K562 (cell line): ENCODE results near the gene PFN3. TPM values are rescaled to one million over a fixed set of nuclear protein-coding genes. Genes with fewer than 3 reads are reported as not detected.

Source experiments
- BACH1 ChIP-seq: fragments of 200-800 bp; sonication (Bioruptor generic); IDR thresholded peaks from 2 replicates; pipeline ENCODE4 v1.6.1; 2016; ENCODE audit warnings: missing genetic modification characterization, missing compliant biosample characterization
- C11orf30 ChIP-seq: fragments of 450-650 bp; IDR thresholded peaks from 2 replicates; pipeline ENCODE4 v1.6.1; 2016; ENCODE audit warnings: low read depth, mild to moderate bottlenecking
- CBFB ChIP-seq: sonication (generic); formaldehyde crosslinking; IDR thresholded peaks from 2 replicates; pipeline ENCODE4 v1.4.0; 2020; ENCODE audit warnings: mild to moderate bottlenecking, missing genetic modification reagents
- CBX2 ChIP-seq: fragments of 200-600 bp; sonication (generic); IDR thresholded peaks from one replicate; pipeline ENCODE4 v1.6.1; 2012; ENCODE audit warnings: mild to moderate bottlenecking, low read length, inconsistent platforms; ENCODE audit not compliant: insufficient read depth, poor library complexity, severe bottlenecking
- CCAR2 ChIP-seq: fragments of 200-400 bp; formaldehyde crosslinking; IDR thresholded peaks from 2 replicates; pipeline ENCODE4 v1.6.1; 2017; ENCODE audit warnings: mild to moderate bottlenecking, low read depth, low read length
- E2F8 ChIP-seq: fragments of 450-650 bp; IDR thresholded peaks from 2 replicates; pipeline ENCODE4 v1.7.1; 2018; ENCODE audit warnings: mild to moderate bottlenecking, low read depth; ENCODE audit not compliant: partially characterized antibody
- HDAC3 ChIP-seq: fragments of 450-650 bp; IDR thresholded peaks from 2 replicates; pipeline ENCODE4 v1.6.1; 2018; ENCODE audit warnings: borderline replicate concordance, mild to moderate bottlenecking, moderate library complexity; ENCODE audit not compliant: partially characterized antibody
- HDGF ChIP-seq: fragments of 450-650 bp; IDR thresholded peaks from 2 replicates; pipeline ENCODE4 v1.6.1; 2016
- HMG20B ChIP-seq: fragments of 250-450 bp; sonication (Bioruptor Pico); IDR thresholded peaks from 2 replicates; pipeline ENCODE4 v1.5.0; 2021; ENCODE audit warnings: mild to moderate bottlenecking
- NCOA4 ChIP-seq: fragments of 450-650 bp; IDR thresholded peaks from 2 replicates; pipeline ENCODE4 v1.6.1; 2018; ENCODE audit warnings: mild to moderate bottlenecking; ENCODE audit not compliant: partially characterized antibody
- NR1H2 ChIP-seq: sonication (generic); formaldehyde crosslinking; IDR thresholded peaks from 2 replicates; pipeline ENCODE4 v1.4.0; 2020; ENCODE audit warnings: mild to moderate bottlenecking, missing genetic modification reagents
- PHF21A ChIP-seq: fragments of 450-650 bp; IDR thresholded peaks from 2 replicates; pipeline ENCODE4 v1.6.1; 2017; ENCODE audit warnings: low read depth, borderline replicate concordance
- SMARCA5 ChIP-seq: fragments of 450-650 bp; IDR thresholded peaks from 2 replicates; pipeline ENCODE4 v1.6.1; 2016
- SOX6 ChIP-seq: fragments of 450-650 bp; IDR thresholded peaks from 2 replicates; pipeline ENCODE4 v1.6.1; 2014; ENCODE audit warnings: mild to moderate bottlenecking
- ZKSCAN1 ChIP-seq: fragments of 150-350 bp; IDR thresholded peaks from 2 replicates; pipeline ENCODE4 v1.6.1; 2016; ENCODE audit warnings: low read depth, low read length
- ZMIZ1 ChIP-seq, 2 experiments: fragments of 150-350 bp in 1 of 2; IDR thresholded peaks; 2 replicates each; pipeline ENCODE4 v1.6.1; 2012 to 2016; ENCODE audit warnings: low read depth in 2 of 2, low read length in 2 of 2, mild to moderate bottlenecking in 1 of 2, moderate library complexity in 1 of 2
- ZNF395 ChIP-seq: fragments of 200-800 bp; sonication (Bioruptor generic); IDR thresholded peaks from 2 replicates; pipeline ENCODE4 v1.6.1; 2017; ENCODE audit warnings: missing genetic modification characterization, missing compliant biosample characterization
- ZNF717 ChIP-seq: fragments of 250-450 bp; sonication (Bioruptor Pico); IDR thresholded peaks from 2 replicates; pipeline ENCODE4 v1.5.0; 2021
- ZNF740 ChIP-seq, 3 experiments: fragments of 200-800 bp in 1 of 3; sonication (Bioruptor generic) in 1 of 3; sonication (generic) in 1 of 3; formaldehyde crosslinking in 1 of 3; IDR thresholded peaks; 2 replicates each; pipeline versions ENCODE4 v1.6.1 to v1.8.0; 2016 to 2022; ENCODE audit warnings: mild to moderate bottlenecking in 2 of 3, missing compliant biosample characterization in 2 of 3, missing genetic modification characterization in 2 of 3, missing genetic modification reagents in 1 of 3
- polyA plus RNA-seq, 8 experiments: library from polyadenylated mRNA; depleted of rRNA in 4 of 8; stranded (reverse) in 5 of 8; unstranded in 3 of 8; fragments of >200 nt; fragmentation: Nextera tagmentation in 2 of 8; fragmentation: Illumina TruSeq in 1 of 8; extraction: Ambion mirVana in 2 of 8; extraction: Trizol in 1 of 8; gene quantifications; 2 replicates each; pipeline versions ENCODE4 v1.2.1 to v1.2.3, GENCODE V29; 2011 to 2014; ENCODE audit warnings: inconsistent platforms in 1 of 8, missing spikeins in 1 of 8
- total RNA-seq, 7 experiments: library from RNA; depleted of rRNA in 6 of 7; stranded (reverse); fragments of >200 nt in 6 of 7; fragmentation: Illumina TruSeq in 2 of 7; extraction: Trizol in 2 of 7; gene quantifications; 2 replicates each; pipeline versions ENCODE4 v1.2.1 to v1.2.3, GENCODE V29; 2011 to 2021; ENCODE audit warnings: low replicate concordance in 1 of 7

PFN3 gene
- total and polyA plus RNA-seq, 9 of the 15 experiments (the other 6 are each of a cell fraction or from before 2014, with no cell fraction given) = not detected

DNA sequence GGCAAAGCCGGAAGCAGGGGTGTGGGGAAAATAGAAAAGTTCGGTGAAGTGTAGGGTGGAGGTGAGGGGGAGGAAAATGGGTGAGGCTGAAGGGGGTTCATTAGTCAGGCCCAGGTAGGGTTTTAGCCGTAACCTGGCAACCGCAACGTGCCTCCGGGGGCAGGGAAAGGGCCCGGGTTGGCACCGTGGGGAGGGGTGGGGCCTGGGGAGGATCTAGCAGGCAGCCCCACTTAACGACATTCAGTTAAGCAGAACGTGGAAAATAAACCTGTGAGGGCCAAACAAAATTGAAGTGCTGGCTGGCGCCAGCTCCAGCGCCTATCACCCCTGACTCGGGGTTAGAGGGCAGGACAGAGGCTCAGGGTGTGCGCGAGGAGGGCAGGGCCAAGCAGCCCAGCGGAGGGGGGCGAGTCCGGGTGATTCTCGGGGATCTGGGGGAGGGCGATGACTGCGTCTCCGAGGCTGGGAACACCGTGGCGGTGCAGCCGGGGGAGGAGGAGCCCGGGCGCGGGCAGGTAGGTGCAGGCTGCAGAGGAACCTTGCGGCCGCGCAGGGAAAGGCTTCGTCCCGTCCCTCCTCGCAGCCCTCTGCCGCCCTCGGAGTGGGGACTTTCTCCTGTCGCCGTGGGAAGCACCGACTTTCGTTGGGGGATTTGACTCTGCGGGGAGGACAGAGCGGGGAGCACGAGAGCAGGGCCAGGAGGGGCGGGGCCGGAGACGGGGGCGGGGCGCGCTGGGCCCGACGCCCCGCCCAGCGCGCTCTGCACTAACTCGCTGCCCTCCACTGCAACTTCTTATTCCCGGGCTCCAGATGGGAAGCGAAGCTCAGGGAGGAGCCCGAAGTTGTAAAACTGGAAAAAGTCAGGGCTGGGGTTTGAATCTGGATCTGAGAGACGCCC, 37.6 kb downstream of the PFN3 start (continued):
- TF ChIP-seq PHF21A (peak; percentile 62; the same call in 1 of the 2 replicates), ZMIZ1 (IDR thresholded peaks at IDR 0.05; ENCODE audit: low read depth in 2 of 2, low read length in 2 of 2) (no peak), NR1H2 (CRISPR knock-in tag) (no peak), SMARCA5 (no peak), CCAR2 (no peak), CBX2 (no peak), SOX6 (no peak), BACH1 (no peak), ZKSCAN1 (no peak), ZNF395 (CRISPR knock-in tag) (0 out of 2 replicates have a peak, but pooled peaks have one; percentile 23), NCOA4 (no peak), HDGF (no peak; the same call in 1 of the 2 replicates), ZNF740 (CRISPR knock-in tag; IDR thresholded peaks at IDR 0.05) (no peak), ZNF740 (tag; IDR thresholded peaks at IDR 0.05) (no peak), HDAC3 (no peak), ZNF717 (CRISPR knock-in tag) (no peak), CBFB (CRISPR knock-in tag) (no peak), E2F8 (no peak), HMG20B (CRISPR knock-in tag) (no peak), C11orf30 (no peak)
